NCI-H226 (cell line): ENCODE measurements around the gene ARID5B.
"Not testable (repeated sequence)": the region's sequence is repeated elsewhere in the genome, so short reads cannot be mapped to it uniquely, and the experiment has no call there.

Experiments
- DNase-seq: peaks from one replicate; pipeline ENCODE4 v3.0.0-alpha.2; 2015

The ARID5B gene

GRCh38 chr10:61965703-61966395, 64.3 kb downstream of the ARID5B start:
- no peak for DNase-seq

GRCh38 chr10:61967298-61967697, 65.8 kb downstream of the ARID5B start:
- DNase-seq = no peak

- DNase-seq = no peak
These were observed 68.9 kb downstream of the ARID5B start for GRCh38 chr10:61970182-61971002.

GRCh38 chr10:61971003-61971325, 69.5 kb downstream of the ARID5B start:
- DNase-seq = no peak

- DNase-seq = no peak
These were observed 71.7 kb downstream of the ARID5B start for GRCh38 chr10:61973169-61973568.

- DNase-seq = no peak
These were observed 72.4 kb downstream of the ARID5B start for GRCh38 chr10:61973906-61974305.

GRCh38 chr10:61974601-61975390, 73.3 kb downstream of the ARID5B start:
- DNase-seq = peak; percentile 12

- peak; percentile 48 for DNase-seq
These were observed 74.0 kb downstream of the ARID5B start for GRCh38 chr10:61975391-61975932.

GRCh38 chr10:61976951-61977721, 75.6 kb downstream of the ARID5B start:
- not testable (repeated sequence) for DNase-seq

- no peak for DNase-seq
These were observed 77.5 kb downstream of the ARID5B start for GRCh38 chr10:61978965-61979364.

GRCh38 chr10:61981460-61981859, 80.0 kb downstream of the ARID5B start:
- no peak for DNase-seq

- DNase-seq = no peak
These were observed 81.8 kb downstream of the ARID5B start for GRCh38 chr10:61983255-61983654.

- no peak for DNase-seq
These were observed 83.4 kb downstream of the ARID5B start for GRCh38 chr10:61984803-61985418.

- no peak for DNase-seq
These were observed 84.2 kb downstream of the ARID5B start for GRCh38 chr10:61985715-61986114.

- DNase-seq = no peak
These were observed 84.9 kb downstream of the ARID5B start for GRCh38 chr10:61986382-61986781.

GRCh38 chr10:61986788-61987492, 85.4 kb downstream of the ARID5B start:
- DNase-seq = no peak

GRCh38 chr10:61987537-61987936, 86.0 kb downstream of the ARID5B start:
- DNase-seq = no peak

GRCh38 chr10:61987951-61988379, 86.5 kb downstream of the ARID5B start:
- DNase-seq = no peak

- no peak for DNase-seq
These were observed 88.7 kb downstream of the ARID5B start for GRCh38 chr10:61989995-61990760.

GRCh38 chr10:61990761-61991135, 89.2 kb downstream of the ARID5B start:
- no peak for DNase-seq

- no peak for DNase-seq
These were observed 89.7 kb downstream of the ARID5B start for GRCh38 chr10:61991166-61991565.
